ENCODE measurements around the gene RFT1. TPM values are rescaled to one million over a fixed set of nuclear protein-coding genes. Genes with fewer than 3 reads are reported as not detected.

The RFT1 gene
- total RNA-seq, 4 donors from 2014 or later: 12.0 to 18.6 (median 14.6) TPM

DNA sequence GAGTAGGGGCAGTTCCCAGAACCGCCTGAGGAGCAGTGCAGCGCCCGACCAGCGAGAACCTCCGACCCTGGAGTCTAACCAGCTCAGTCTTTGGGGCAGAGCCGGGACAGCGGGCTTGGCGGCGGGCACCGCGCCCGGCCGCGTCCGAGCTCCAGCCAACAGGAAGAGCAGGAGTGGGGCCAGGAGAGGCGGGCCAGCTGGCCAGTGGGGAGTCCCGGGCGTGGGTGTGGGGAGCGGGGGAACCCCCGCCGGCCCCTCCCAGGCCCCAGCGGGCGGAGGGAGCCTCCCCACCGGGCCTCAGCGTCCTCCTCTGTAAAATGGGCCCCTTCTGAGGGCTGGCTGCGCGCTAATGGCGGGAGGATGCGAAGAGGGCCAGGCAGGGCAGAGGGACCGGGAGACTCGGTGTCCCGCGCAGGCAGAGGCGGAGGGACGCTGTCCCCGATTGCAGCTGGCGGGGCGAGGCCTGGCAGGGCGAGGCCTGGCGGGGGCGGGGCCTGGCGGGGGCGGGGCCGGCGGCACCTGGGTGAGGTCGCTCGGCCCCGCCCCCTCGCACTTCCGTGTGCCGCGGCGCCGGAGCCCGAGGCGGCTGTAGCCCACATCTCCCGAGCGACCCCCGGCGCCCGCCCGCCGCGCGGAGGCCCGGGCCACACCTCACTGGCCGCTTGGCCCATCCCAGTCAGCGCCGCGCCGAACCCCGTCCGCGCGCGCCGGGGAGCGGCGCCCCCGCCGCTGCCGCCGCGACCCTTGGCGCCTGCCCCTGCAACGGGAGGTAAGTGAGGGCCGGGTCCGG, 30.6 kb upstream of the RFT1 start, which contains the start of gene PRKCD:
PRKCD (plus strand) TSS at position 550 of the 790 bp plus-strand sequence. CDS start 17,214 bp downstream, outside the sequence.
- H3K4me3 ChIP-seq: peak within 1 kb of the TSS; percentile 63 to 94 (median 82)
- 0 to 1% methylated on average over 10 to 56 of the region's 88 CpGs for WGBS, 2 donors
- peak; percentile 26 to 74 for TF ChIP-seq EP300 (IDR thresholded peaks at IDR 0.05)
- TF ChIP-seq, protein P1, sequence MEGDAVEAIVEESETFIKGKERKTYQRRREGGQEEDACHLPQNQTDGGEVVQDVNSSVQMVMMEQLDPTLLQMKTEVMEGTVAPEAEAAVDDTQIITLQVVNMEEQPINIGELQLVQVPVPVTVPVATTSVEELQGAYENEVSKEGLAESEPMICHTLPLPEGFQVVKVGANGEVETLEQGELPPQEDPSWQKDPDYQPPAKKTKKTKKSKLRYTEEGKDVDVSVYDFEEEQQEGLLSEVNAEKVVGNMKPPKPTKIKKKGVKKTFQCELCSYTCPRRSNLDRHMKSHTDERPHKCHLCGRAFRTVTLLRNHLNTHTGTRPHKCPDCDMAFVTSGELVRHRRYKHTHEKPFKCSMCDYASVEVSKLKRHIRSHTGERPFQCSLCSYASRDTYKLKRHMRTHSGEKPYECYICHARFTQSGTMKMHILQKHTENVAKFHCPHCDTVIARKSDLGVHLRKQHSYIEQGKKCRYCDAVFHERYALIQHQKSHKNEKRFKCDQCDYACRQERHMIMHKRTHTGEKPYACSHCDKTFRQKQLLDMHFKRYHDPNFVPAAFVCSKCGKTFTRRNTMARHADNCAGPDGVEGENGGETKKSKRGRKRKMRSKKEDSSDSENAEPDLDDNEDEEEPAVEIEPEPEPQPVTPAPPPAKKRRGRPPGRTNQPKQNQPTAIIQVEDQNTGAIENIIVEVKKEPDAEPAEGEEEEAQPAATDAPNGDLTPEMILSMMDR (IDR thresholded peaks at IDR 0.05): peak; percentile 48 to 72 (median 58)
- TF ChIP-seq POLR2A (IDR thresholded peaks at IDR 0.05): peak in 1 of 2 donors; percentile 42
- peaks cover 0 to 5% of the 10 kb centered on the region in 2 donors for H3K27me3 ChIP-seq
- H3K36me3 ChIP-seq: no peaks in the 10 kb centered on the region
- DNase-seq (ENCODE audit: low spot score in 2 of 2): peak; percentile 51 to 66
- H3K27ac ChIP-seq: peak within 1 kb of the TSS; percentile 78 to 95 (median 90)
- peaks cover 0 to 59% (median 21%) of the 10 kb centered on the region in 4 donors for H3K4me1 ChIP-seq
- no peaks in the 10 kb centered on the region for H3K9me3 ChIP-seq

DNA sequence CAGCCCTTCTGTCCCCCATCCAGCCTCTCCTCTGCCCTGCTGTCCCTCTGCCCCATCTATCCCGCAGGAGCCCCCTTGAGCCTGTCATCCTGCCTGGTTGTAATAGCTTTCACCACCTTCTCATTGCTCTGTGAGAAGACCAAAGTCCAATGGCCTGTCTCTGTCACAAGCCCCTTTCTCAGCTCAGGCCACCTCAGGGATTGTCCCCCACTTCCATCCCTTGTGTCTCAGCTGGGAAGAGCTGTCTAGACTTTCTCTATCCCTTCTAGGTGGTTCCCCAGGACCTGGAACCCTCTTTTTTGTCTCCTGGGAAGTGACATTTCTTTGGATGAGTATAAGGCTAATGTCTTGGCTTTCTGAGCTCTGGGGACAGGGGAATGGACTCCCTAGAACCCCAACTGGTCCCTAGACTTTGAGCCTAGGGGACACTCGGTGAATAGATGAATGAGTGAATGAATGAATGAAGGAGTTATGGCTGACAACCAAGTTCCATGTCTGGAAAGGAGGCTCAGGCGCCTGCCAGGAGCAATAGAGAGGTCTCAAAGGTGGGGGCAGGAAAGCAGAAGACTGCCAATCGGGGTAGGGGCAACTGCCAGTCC, 29.9 kb upstream of the RFT1 start:
- H3K4me3 ChIP-seq: peak overlapping the region; percentile 63 to 91 (median 76)
- no peak for TF ChIP-seq POLR2A (IDR thresholded peaks at IDR 0.05)
- TF ChIP-seq EP300 (IDR thresholded peaks at IDR 0.05): no peak
- TF ChIP-seq, protein P1 (IDR thresholded peaks at IDR 0.05): no peak
- H3K9me3 ChIP-seq: no peaks in the 10 kb centered on the region
- peaks cover 0 to 56% (median 19%) of the 10 kb centered on the region in 4 donors for H3K4me1 ChIP-seq
- WGBS, 2 donors: 35 to 38% methylated on average over 4 of the region's 4 CpGs
- DNase-seq (ENCODE audit: low spot score in 2 of 2): no peak
- H3K27me3 ChIP-seq: peaks cover 0 to 11% of the 10 kb centered on the region in 2 donors
- H3K27ac ChIP-seq: peak overlapping the region; percentile 78 to 95 (median 90)
- H3K36me3 ChIP-seq: no peaks in the 10 kb centered on the region

DNA sequence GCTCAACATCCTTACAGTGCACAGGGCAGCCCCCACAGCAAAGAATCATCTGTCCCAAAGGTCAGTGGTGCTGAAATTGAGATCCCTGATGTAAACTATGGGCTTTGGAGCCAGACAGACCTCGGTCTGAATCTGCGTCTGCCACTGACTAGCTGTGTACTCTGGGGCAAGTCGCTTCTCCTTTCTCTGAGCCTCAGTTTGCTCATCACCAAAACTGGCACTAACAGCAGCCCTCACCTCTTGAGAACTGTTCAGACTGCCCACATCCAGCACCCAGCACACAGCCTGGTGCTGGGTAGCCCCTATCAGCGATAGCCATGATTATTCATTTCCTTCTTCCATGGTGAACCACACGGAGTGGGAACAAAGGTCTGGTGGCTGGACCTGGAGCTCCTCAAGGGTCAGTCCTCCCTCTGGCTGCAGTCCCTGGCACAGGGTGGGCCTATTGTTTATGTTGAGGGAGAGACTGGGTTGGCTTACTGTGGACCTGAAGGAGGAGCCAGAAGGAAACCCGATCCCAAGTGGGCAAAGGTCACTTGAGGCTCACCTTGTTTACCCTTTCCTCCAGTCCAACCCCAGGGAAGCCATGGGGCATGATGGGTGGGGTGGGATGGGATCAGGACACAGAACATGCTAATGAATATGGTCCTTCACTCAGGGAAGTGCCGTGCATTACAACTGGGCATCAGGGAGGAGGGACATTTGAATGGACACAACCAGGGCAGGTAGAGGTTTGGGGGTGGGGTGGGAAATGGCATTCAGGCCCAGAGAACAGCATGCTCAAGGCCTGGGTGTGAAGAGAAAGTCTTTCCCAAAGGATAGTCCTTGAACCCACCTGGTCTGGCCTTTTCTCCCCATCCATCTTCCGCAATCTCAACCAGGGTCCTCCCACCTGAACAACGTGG, 29.2 kb upstream of the RFT1 start:
- TF ChIP-seq EP300 (IDR thresholded peaks at IDR 0.05): no peak
- peak overlapping the region in 2 of 4 donors; percentile 15 to 89 for H3K27ac ChIP-seq
- no peaks in the 10 kb centered on the region for H3K36me3 ChIP-seq
- no peak overlapping the region for H3K4me3 ChIP-seq
- peaks cover 0 to 56% (median 19%) of the 10 kb centered on the region in 4 donors for H3K4me1 ChIP-seq
- 50 to 53% methylated on average over 9 of the region's 9 CpGs for WGBS, 2 donors
- peaks cover 0 to 14% of the 10 kb centered on the region in 2 donors for H3K27me3 ChIP-seq
- no peak for DNase-seq (ENCODE audit: low spot score in 2 of 2)
- no peaks in the 10 kb centered on the region for H3K9me3 ChIP-seq

DNA sequence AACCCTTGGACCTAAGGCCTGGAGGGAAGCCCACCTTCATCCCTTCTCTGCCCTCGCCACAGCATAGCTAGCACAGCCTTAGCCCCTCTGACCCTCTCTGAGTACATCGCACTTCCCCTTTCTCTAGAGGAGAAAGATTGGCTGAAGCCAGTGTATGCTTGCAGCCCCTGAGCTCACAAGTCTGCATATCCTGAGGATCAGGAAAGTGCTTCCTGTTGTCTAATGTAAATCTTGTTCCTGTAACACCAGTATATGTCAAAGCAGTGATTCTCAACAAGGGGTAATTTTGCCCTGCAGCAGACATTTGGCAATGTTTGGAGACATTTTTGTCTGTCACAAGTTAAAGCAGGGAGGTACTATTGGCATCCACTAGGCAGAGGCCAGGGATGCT, 28.5 kb upstream of the RFT1 start:
- WGBS, 2 donors: 79 to 94% methylated on average over 2 of the region's 2 CpGs
- Histone ChIP-seq H3K9me3 (no peaks in the 10 kb centered on the region), H3K4me1 (peaks cover 0 to 57% (median 19%) of the 10 kb centered on the region in 4 donors), H3K27ac (peak overlapping the region in 2 of 4 donors; percentile 15 to 25), H3K4me3 (no peak overlapping the region), H3K36me3 (no peaks in the 10 kb centered on the region), H3K27me3 (peaks cover 0 to 17% of the 10 kb centered on the region in 2 donors)
- TF ChIP-seq, protein P1 (IDR thresholded peaks at IDR 0.05): no peak
- TF ChIP-seq EP300 (IDR thresholded peaks at IDR 0.05) (no peak), POLR2A (IDR thresholded peaks at IDR 0.05) (no peak)
- DNase-seq (ENCODE audit: low spot score in 2 of 2): no peak

DNA sequence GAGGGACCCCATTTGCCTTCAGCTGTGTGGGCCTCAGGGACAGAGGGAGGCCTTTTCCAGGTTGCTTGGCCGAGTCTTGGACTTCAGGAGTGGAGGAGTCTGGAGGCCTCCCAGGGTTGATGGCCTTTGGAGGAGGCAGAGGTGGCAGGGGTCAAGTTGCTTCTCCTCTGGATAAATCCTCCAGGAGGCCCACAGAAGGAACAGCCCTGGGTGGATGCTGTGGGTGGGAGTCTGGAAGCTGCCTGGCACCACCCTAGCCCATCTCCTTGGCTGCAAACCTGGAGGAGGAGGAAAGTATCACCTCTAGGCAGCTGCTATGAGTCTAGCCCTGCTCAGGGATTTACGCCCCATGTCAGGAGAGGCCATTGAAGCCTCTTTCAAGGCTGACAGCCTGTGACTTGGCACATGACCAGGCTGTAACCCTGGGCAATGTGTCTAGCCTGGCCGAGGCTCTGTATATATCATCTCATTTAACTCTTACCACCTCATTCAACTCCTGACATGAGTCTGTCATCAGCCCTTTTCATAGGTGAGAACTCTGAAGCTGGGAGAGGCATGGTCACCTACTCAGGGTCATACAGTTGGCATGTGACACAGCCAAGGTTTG, 27.8 kb upstream of the RFT1 start:
- Histone ChIP-seq H3K36me3 (no peaks in the 10 kb centered on the region), H3K27me3 (peaks cover 0 to 17% of the 10 kb centered on the region in 2 donors), H3K9me3 (no peaks in the 10 kb centered on the region), H3K27ac (peak overlapping the region in 1 of 4 donors; percentile 25), H3K4me3 (no peak overlapping the region), H3K4me1 (peaks cover 0 to 55% (median 16%) of the 10 kb centered on the region in 4 donors)
- WGBS, 2 donors: 59 to 68% methylated on average over 3 of the region's 3 CpGs
- no peak for DNase-seq (ENCODE audit: low spot score in 2 of 2)
- TF ChIP-seq EP300 (IDR thresholded peaks at IDR 0.05) (no peak), POLR2A (IDR thresholded peaks at IDR 0.05) (no peak)
- TF ChIP-seq, protein P1 (IDR thresholded peaks at IDR 0.05): no peak
